ENCODE measurements around the gene CNIH1. TPM values are rescaled to one million over a fixed set of nuclear protein-coding genes. Genes with fewer than 3 reads are reported as not detected.
A peak's percentile ranks its signal among the peaks of the same experiment; 100 is the strongest.

CNIH1 gene
- total and polyA plus RNA-seq, 2 of the 13 experiments (the other 11 are each of a cell fraction or from before 2014, with no cell fraction given) = 166 to 421 TPM

DNA sequence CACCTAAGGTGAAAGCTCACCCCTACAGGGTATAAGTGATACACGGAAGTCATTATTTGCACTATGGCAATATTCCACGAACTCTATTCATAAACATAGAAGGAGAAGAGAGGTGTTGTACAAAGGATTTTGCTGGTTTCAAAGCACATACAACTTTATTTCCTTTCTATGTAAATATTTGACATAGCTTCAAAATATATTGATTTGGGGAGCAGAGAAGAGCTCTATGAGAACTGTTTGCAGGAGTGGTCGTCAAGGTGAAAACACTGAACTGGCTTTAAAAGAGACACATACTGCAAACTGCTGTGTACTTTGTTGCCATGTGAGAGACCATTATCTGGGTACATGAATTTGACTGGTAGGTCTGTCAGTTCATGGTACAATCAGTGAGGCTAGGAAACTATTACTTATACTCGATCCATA lies 16.7 kb downstream of the CNIH1 start (continued):
- TF ChIP-seq, protein P1, sequence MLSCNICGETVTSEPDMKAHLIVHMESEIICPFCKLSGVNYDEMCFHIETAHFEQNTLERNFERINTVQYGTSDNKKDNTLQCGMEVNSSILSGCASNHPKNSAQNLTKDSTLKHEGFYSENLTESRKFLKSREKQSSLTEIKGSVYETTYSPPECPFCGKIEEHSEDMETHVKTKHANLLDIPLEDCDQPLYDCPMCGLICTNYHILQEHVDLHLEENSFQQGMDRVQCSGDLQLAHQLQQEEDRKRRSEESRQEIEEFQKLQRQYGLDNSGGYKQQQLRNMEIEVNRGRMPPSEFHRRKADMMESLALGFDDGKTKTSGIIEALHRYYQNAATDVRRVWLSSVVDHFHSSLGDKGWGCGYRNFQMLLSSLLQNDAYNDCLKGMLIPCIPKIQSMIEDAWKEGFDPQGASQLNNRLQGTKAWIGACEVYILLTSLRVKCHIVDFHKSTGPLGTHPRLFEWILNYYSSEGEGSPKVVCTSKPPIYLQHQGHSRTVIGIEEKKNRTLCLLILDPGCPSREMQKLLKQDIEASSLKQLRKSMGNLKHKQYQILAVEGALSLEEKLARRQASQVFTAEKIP (CRISPR knock-in tag; IDR thresholded peaks at IDR 0.05; ENCODE audit: borderline replicate concordance) = no peak
- TF ChIP-seq ZNF3 (CRISPR knock-in tag; IDR thresholded peaks at IDR 0.05) (no peak), SRF (IDR thresholded peaks at IDR 0.05; ENCODE audit: low read depth, low read length) (no peak), FOXA1 (IDR thresholded peaks at IDR 0.05) (peak; percentile 63), FOXA1 (CRISPR knock-in tag; IDR thresholded peaks at IDR 0.05) (peak; percentile 66), MAZ (IDR thresholded peaks at IDR 0.05; ENCODE audit: borderline replicate concordance, low read depth, low read length) (no peak), MAZ (CRISPR knock-in tag; IDR thresholded peaks at IDR 0.05; ENCODE audit: low read depth) (no peak), GATAD1 (CRISPR knock-in tag; IDR thresholded peaks at IDR 0.05) (no peak), ZNF562 (CRISPR knock-in tag; IDR thresholded peaks at IDR 0.05; ENCODE audit: borderline replicate concordance) (no peak), HNF4G (IDR thresholded peaks at IDR 0.05; ENCODE audit: borderline replicate concordance, low read depth, low read length) (0 out of 2 replicates have a peak, but pooled peaks have one; percentile 16), HNF4G (CRISPR knock-in tag; IDR thresholded peaks at IDR 0.05; ENCODE audit: borderline replicate concordance, low read depth) (no peak), ZNF792 (CRISPR knock-in tag; IDR thresholded peaks at IDR 0.05) (no peak), ZNF773 (CRISPR knock-in tag; IDR thresholded peaks at IDR 0.05; ENCODE audit: borderline replicate concordance) (no peak), ZNF776 (CRISPR knock-in tag; IDR thresholded peaks at IDR 0.05) (no peak), BCL6 (CRISPR knock-in tag; IDR thresholded peaks at IDR 0.05) (peak; percentile 96), ZNF138 (CRISPR knock-in tag; IDR thresholded peaks at IDR 0.05; ENCODE audit: low read depth) (no peak), NFE2 (CRISPR knock-in tag; IDR thresholded peaks at IDR 0.05) (no peak), SMAD1 (CRISPR knock-in tag; IDR thresholded peaks at IDR 0.05; ENCODE audit: borderline replicate concordance, low read depth) (no peak), MEIS1 (CRISPR knock-in tag; IDR thresholded peaks at IDR 0.05; ENCODE audit: borderline replicate concordance) (no peak), MIXL1 (CRISPR knock-in tag; IDR thresholded peaks at IDR 0.05) (peak; percentile 72), ZNF530 (CRISPR knock-in tag; IDR thresholded peaks at IDR 0.05; ENCODE audit: low read depth) (no peak), ZNF724P (CRISPR knock-in tag; IDR thresholded peaks at IDR 0.05; ENCODE audit: borderline replicate concordance) (no peak), DNMT3B (CRISPR knock-in tag; conservative IDR thresholded peaks at IDR 0.05) (no peak), ZNF260 (CRISPR knock-in tag; IDR thresholded peaks at IDR 0.05; ENCODE audit: borderline replicate concordance, low read depth) (no peak), POLR2A (IDR thresholded peaks at IDR 0.05; ENCODE audit: insufficient read depth in 1 of 2, low read depth in 2 of 2, low read length in 2 of 2) (peak in 1 of 2 experiments; percentile 46; a peak in 1 of 4 replicates), TMF1 (CRISPR knock-in tag; IDR thresholded peaks at IDR 0.05; ENCODE audit: low read depth) (no peak), NCOA2 (CRISPR knock-in tag; IDR thresholded peaks at IDR 0.05) (peak; percentile 76; the same call in 1 of the 2 replicates), FOXK1 (CRISPR knock-in tag; IDR thresholded peaks at IDR 0.05; ENCODE audit: borderline replicate concordance, low read depth) (peak; percentile 76; the same call in 1 of the 2 replicates), TRIM24 (CRISPR knock-in tag; IDR thresholded peaks at IDR 0.05) (no peak), ZC3H13 (CRISPR knock-in tag; IDR thresholded peaks at IDR 0.05) (no peak)
- TF ChIP-seq, protein P2, sequence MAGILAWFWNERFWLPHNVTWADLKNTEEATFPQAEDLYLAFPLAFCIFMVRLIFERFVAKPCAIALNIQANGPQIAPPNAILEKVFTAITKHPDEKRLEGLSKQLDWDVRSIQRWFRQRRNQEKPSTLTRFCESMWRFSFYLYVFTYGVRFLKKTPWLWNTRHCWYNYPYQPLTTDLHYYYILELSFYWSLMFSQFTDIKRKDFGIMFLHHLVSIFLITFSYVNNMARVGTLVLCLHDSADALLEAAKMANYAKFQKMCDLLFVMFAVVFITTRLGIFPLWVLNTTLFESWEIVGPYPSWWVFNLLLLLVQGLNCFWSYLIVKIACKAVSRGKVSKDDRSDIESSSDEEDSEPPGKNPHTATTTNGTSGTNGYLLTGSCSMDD (CRISPR knock-in tag; IDR thresholded peaks at IDR 0.05) = no peak
- TF ChIP-seq, protein P3, sequence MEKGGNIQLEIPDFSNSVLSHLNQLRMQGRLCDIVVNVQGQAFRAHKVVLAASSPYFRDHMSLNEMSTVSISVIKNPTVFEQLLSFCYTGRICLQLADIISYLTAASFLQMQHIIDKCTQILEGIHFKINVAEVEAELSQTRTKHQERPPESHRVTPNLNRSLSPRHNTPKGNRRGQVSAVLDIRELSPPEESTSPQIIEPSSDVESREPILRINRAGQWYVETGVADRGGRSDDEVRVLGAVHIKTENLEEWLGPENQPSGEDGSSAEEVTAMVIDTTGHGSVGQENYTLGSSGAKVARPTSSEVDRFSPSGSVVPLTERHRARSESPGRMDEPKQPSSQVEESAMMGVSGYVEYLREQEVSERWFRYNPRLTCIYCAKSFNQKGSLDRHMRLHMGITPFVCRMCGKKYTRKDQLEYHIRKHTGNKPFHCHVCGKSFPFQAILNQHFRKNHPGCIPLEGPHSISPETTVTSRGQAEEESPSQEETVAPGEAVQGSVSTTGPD (CRISPR knock-in tag; IDR thresholded peaks at IDR 0.05) = no peak

Data from HepG2 (cell line).